GM21786 (cell line): ENCODE data around the gene RRH.
"Not testable (repeated sequence)": the region's sequence is repeated elsewhere in the genome, so short reads cannot be mapped to it uniquely, and the experiment has no call there.

Experiments
- ATAC-seq: cut with Tn5 transposase; IDR thresholded peaks from one replicate; pipeline ENCODE4 v1.9.1; 2021; ENCODE audit not compliant: unreplicated experiment

Gene RRH, protein sequence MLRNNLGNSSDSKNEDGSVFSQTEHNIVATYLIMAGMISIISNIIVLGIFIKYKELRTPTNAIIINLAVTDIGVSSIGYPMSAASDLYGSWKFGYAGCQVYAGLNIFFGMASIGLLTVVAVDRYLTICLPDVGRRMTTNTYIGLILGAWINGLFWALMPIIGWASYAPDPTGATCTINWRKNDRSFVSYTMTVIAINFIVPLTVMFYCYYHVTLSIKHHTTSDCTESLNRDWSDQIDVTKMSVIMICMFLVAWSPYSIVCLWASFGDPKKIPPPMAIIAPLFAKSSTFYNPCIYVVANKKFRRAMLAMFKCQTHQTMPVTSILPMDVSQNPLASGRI

DNA sequence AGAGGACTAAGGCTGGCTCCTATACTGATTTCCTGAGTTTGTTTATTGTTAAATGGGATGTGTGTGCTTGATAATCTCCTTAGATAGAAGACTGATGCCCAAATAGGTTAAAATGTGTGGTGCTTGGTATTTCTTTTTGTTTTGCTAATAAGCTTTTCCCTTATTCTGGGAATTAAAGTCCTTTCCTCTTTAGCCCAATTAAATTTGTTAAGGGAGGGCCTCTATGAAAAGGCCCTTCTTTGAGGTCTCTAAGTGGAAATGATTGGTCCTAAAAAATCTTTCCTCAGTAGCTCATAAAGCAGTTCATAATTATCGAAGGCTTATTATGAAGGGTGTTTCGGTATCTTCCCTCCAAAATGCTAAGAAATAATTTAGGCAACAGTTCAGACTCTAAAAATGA, at the start of gene RRH:
TSS of gene RRH (plus strand) at position 301 of the 400 bp plus-strand sequence. CDS start at position 357, 56 bp downstream.
- no peak for ATAC-seq

DNA sequence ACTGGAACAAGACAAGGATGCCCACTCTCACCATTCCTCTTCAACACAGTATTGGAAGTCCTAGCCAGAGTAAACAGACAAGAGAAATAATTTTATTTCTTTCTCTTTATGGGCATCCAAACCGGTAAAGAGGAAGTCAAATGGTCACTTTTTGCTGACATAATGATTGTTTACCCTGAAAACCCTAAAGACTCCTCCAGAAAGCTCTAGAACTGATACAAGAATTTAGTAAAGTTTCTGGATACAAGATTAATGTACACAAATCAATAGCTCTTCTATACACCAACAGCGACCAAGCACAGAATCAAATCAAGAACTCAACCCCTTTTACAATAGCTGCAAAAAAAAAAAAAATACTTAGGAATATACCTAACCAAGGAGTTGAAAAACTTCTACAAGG, 45.7 kb upstream of the RRH start:
- not testable (repeated sequence) for ATAC-seq

DNA sequence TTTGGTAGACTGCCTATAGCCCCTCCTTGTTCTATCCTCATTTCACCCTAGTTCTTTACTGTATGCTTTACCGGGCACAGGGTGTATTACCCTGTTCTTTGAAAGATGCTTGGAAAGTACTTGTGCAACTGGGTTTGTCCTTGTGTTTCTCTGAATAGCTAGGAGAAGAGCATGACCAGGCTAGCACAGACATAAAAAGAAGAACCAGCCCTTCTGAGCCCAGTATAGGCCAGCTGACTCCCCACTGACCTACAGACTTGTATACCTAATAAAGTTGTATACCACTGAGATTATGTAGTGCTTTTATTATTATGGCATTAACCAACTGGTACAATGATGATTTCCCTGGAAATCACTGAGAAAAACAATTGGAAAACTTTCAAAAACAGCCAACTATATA, 40.9 kb upstream of the RRH start:
- ATAC-seq = no peak

DNA sequence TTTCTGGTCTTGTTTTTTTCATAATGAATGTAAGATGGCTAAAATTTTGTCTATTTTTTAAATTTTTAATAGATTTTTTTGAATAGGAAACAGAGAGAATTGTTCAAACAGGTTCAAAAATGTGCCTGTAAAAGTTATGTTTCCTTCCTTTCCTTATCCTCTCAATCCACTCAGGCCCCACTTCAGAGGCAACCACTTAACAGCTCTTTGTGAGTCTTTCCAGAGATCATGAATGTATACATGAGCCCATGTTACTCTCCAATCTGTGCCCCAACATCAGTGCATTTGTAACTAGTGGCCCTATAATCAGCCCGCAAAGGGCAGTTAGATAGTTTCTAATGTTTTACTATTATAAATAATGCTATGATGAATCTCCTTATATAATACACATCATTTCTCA, 40.0 kb upstream of the RRH start:
- ATAC-seq = no peak

DNA sequence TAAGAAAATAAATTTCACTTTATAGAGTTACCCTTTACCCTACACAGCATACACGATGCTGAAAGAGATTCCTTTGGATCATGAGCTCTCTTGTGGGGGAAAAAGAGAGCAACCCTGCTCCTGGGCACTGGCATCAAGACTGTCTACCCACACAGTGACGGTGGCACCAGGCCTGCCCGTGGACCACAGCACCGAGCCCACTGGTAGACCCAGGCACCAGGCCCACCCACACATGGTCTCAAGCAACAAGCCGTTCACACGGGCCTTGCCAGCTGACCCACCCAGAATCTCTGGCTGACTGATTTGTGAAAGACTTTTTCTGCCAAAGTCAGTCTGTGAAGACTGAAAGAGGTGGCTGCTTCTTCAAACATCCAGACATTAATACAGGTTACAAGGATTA, 32.7 kb upstream of the RRH start:
- ATAC-seq = no peak

DNA sequence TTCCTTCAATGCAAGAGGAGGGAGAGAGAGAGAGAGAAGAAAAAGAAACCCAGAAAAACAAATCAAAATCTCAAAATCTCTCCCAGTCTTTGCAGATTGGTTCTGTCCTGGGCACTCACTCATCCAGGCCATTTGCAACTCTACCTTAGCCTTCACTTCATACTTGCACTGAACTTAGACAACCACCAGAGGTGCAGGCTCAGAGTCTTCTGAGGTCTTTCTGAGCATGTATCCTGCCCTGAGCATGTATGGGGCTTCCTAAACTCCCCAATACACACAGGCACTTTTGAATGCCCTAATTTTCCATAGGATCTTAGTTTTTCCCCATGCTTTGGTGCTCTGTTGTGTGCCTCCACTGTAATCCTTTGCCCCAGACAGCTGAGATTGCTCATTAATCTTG, 28.9 kb upstream of the RRH start:
- no peak for ATAC-seq

- no peak for ATAC-seq
Measured at GRCh38 chr4:109801099-109801789, 26.5 kb upstream of the RRH start.

- no peak for ATAC-seq
Measured at GRCh38 chr4:109801895-109802319, 25.9 kb upstream of the RRH start, which contains the start of gene CFI. CFI (minus strand) TSS chr4:109801999; CDS start chr4:109801971, 28 bp downstream.

DNA sequence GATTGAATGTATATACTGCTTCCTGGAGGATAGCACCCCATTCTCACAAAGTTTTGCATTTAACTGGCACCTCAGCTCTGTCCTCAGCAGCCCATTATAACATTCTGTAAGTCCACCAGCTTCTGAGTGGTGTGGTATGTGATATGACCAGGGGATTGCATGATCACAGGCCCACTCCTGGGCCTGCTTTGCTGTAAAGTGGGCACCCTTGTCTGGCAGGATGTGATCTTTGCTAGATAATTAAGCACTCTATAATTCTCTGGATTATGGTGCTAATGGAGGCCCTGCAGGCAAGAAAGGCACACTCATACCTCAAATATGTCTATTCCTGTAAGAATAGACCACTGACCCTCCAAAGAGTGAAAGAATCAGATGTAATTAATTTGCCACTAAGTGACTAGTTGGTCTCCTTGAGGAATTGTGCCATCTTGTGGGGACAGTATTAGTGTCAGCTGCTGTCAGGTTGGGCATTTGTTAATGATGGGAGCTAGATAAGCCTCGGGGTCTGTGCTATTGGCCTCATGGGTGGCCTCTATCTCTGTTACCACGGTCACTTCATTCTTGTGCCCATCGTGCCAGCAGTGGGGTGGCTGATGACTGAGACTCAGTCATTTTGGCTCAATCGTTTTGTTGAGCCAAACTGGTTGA, 23.7 kb upstream of the RRH start:
- peak; percentile 89 for ATAC-seq

DNA sequence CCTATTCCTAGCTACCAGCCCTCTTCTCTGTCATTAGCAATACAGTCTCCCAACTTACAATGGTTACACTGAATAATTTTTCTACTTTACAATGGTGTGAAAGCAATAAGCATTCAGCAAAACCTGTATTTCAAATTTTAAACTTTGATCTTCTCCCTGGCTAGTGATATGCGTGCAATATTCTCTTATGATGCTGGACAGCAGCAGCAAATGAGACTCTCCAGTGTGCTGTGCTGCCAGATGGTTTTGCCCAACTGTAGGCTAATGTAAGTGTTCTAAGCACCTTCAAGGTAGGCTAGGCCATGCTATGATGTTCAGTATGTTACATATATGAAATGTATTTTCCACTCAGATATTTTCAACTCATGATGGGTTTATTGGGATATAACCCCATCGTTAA, 18.1 kb upstream of the RRH start:
- no peak for ATAC-seq

DNA sequence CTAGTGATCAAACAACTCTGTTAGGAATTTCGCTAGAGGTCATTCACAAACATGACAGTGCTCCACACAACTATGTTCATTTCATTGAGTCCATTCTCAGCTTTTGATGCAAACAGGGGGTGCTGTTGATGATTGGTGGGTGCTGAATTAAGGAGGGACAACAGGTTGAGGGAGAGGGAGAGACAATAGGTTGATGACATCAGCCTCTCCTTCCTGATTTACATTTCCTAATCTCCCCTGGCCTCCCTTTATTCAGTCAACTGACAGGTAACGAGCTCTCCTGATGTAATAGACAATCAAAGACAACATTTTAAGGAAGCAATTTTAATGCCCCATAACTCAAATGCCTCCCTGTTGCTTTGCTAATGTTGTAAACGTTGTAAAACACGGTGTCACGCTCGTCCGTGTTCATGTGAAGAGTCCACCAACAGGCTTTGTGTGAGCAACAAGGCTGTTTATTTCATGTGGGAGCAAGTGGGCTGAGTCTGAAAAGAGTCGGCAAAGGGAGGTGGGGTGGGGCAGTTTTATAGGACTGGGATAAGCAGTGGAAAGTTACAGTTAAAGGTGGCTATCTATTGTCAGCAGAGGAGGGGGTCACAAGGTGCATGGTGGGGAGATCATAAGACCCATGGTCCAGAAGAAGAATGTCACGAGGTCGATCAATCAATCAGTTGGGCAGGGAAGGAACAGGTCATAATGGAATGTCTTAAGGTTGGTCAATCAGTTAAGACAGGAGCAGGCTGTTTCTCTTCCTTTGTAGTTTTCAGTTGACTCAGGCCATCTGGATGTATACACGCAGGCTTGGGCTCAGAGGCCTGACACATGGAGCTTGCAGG, 17.0 kb upstream of the RRH start:
- no peak for ATAC-seq

GRCh38 chr4:109811707-109812106, 16.1 kb upstream of the RRH start:
- ATAC-seq = no peak

GRCh38 chr4:109815151-109816081, 12.4 kb upstream of the RRH start, which contains the start of gene GAR1:
GAR1 (plus strand) TSS chr4:109815762; CDS start chr4:109816165, 403 bp downstream.
- peak; percentile 99 for ATAC-seq

DNA sequence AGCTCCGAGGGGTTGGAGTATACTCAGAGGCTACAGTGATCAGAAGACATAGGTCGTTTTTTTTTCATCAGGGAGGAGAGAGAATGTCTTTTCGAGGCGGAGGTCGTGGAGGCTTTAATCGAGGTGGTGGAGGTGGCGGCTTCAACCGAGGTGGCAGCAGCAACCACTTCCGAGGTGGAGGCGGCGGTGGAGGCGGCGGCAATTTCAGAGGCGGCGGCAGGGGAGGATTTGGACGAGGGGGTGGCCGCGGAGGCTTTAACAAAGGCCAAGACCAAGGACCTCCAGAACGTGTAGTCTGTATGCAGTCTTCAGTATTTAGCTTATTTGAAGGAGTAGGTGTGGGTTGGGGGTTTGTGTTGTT, 11.7 kb upstream of the RRH start:
- ATAC-seq = no peak

DNA sequence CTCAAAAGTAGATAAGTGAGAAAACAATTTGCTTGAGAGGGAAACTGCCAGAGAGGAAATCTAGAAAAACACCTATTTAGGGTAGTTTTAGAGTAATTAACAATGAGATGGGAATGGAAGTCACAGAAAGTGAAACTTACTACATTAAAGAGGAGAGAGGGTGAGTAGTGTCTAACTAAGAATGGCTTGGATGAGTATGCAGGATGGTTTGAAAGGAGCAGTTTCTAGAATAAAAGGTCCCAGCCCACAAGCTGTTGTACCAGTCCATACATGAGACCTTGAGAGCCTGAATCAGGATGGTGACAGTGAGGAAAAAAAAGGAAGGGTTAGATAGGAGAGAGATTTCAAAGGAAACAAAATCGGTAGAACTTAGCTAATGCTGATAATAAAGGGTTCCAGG, 10.9 kb upstream of the RRH start:
- no peak for ATAC-seq

DNA sequence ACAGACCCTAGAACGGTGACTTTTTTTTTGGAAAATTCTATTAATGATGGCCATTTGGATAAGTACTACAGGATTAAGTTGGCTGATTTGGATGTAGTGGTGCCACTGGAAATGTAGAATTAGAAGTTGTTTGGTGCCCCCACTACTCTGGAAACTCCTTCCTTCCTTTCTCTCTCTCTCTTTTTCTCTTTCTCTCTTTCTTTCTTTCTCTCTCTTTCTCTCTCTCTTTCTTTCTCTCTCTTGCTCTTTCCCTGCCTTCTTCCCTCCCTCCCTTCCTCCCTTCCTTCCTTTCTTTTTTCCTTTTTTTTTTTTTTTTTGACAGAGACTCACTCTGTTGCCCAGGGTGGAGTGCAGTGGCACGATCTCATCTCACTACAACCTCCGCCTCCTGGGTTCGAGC, 9.5 kb upstream of the RRH start:
- no peak for ATAC-seq

DNA sequence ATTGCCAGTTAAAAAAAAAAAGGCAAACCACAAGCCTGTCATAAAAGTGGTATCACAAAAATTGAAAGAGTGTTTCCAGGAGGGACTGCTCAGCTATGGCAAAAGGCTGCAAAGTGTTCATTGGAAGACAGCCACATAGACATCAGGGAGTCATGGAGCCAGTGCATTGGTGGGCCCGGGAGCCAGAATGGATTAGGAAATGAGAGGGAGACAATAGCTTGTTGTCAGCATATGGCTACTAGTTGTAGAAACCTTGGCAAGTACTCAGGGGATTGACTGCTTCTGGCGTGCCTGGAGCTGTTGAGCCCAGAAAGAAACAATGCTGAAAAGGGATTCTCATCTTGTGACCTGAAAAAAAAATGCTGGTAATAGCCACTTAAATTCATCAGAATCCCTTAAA, 7.2 kb upstream of the RRH start:
- ATAC-seq = no peak

DNA sequence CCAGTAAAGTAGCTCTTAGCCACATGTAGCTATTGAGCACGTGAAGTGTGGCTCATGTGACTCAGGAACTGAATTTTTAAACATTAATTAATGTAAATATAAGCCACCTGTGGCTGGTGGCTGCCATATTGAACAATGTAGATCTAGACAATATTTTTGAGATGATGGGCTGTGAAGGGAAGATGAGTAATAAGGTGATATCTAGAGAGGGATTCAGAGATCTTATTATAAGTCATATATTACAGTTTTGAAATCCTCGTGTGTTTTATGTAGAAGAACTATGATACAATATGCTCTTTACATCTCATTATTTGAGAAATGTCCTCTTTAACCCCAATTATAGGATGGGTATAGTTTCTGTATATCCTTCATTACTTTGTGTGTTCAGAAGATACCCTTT, 6.6 kb upstream of the RRH start:
- ATAC-seq = no peak

GRCh38 chr4:109826719-109827118, 1.1 kb upstream of the RRH start:
- no peak for ATAC-seq

DNA sequence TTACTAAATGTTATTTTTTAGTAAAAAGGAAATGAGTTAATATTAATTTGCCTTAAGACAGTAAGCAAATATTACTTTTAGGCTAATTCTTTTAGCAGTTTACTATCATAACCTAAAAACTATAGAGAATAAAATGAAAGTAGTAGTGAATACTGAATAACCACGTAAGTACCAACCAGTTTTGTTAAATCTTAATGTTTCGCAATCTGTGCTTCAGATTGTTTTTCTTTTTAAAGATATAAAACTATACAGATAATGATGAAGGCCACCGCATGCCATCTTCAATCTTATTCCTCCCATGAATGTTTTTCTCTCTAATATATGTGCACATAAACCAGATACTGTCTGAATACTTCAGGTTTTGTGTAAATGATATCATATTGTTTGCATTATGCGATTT, 6.0 kb downstream of the RRH start:
- ATAC-seq = no peak
